GM12874 (cell line): ENCODE results near the gene BLID.

Experiments
- TF ChIP-seq, protein P1 (sequence below): IDR thresholded peaks from 2 replicates; pipeline ENCODE4 v1.5.1; 2011; ENCODE audit warnings: low read depth, mild to moderate bottlenecking, control low read depth, low read length, moderate library complexity; ENCODE audit not compliant: insufficient read depth

BLID gene

DNA sequence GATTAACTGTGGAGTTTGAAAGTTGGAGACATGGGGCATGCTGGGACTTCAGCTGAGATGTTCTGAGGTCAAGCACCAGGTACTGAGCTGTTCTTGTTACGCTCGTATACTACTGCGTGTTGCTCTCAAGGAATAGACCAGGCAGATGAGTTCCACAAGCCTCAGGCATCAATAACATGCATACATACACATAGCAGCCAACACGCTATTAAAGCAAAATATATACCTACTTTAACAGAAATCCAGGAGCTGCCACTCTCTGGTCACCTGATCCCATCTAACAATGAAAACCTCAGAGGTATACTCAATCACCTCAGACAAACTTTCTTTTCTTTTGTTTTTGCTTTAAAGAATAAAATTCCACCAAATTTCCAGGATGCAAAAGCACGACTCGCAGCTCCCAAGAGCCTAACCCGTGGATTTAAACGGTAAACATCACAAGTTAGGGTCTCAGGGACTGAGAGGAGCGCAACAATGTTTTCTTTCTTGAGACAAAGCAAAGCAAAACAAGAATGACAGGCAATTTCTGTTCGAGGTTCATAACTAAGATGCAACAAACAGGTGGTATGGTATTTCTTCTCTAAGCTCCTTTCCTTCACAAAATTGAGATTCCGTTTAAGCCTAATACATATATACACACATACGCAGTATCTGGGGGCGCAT, 16.5 kb downstream of the BLID start:
- TF ChIP-seq, protein P1, sequence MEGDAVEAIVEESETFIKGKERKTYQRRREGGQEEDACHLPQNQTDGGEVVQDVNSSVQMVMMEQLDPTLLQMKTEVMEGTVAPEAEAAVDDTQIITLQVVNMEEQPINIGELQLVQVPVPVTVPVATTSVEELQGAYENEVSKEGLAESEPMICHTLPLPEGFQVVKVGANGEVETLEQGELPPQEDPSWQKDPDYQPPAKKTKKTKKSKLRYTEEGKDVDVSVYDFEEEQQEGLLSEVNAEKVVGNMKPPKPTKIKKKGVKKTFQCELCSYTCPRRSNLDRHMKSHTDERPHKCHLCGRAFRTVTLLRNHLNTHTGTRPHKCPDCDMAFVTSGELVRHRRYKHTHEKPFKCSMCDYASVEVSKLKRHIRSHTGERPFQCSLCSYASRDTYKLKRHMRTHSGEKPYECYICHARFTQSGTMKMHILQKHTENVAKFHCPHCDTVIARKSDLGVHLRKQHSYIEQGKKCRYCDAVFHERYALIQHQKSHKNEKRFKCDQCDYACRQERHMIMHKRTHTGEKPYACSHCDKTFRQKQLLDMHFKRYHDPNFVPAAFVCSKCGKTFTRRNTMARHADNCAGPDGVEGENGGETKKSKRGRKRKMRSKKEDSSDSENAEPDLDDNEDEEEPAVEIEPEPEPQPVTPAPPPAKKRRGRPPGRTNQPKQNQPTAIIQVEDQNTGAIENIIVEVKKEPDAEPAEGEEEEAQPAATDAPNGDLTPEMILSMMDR = no peak

DNA sequence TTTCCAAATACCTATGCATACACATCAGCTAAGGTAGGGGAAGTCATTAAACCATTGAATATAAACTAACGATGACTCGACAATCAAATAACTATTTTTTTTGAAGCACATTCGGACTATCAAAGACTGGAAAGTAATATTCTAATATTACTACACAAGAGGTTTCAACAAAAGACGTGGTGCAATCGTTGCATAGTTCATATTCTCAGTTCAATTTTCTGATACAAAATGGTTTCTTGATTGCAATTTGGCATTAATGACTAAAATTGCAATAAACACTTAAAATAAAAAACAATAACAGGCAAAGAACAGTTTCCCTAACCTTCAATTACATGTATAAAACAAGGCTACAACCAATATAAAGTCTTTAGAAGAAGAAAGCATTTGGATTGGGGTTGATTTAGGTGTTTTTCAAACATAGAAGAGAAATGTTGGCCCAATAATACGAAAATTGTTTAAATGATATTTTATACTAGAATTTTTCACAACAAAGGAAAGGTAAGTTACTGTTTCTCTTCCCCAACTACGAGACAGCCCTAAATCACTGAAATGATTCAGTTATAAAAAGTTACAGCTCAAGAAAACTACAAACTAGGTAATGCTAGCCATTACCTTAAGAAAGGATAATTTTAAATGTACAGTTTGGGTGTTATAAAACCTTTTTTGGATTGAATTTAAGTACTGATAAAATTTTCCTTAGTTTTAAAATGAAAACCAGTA, 17.6 kb downstream of the BLID start:
- TF ChIP-seq, protein P1 = no peak

DNA sequence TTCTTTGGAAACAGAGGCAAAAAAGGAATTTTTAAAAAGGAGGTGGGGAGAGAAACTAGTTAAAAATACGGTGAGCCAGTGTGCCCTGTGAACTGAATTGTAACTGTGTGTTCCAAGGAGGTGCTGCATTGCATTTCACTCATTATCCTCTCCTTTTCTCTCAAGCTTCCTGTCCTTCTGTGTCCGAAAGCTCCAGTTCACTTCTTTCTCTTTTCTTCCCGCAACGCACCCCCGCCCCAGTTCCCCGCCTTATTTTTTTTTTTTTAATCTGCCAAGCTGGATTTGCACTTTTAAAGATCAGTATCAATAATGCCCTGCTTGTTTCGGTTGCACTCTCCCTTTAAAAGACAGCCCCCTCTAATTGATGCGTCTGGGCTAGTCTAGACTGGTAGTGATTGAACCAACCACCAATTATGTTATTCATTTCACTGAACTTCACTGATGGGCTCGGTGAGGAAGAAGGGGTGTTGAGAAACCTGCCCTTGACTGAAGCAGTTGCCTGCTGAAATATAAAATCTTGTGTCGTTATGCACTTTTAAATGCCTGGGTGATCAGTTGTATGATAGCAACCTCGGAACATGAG, 18.5 kb downstream of the BLID start:
- TF ChIP-seq, protein P1 = no peak

DNA sequence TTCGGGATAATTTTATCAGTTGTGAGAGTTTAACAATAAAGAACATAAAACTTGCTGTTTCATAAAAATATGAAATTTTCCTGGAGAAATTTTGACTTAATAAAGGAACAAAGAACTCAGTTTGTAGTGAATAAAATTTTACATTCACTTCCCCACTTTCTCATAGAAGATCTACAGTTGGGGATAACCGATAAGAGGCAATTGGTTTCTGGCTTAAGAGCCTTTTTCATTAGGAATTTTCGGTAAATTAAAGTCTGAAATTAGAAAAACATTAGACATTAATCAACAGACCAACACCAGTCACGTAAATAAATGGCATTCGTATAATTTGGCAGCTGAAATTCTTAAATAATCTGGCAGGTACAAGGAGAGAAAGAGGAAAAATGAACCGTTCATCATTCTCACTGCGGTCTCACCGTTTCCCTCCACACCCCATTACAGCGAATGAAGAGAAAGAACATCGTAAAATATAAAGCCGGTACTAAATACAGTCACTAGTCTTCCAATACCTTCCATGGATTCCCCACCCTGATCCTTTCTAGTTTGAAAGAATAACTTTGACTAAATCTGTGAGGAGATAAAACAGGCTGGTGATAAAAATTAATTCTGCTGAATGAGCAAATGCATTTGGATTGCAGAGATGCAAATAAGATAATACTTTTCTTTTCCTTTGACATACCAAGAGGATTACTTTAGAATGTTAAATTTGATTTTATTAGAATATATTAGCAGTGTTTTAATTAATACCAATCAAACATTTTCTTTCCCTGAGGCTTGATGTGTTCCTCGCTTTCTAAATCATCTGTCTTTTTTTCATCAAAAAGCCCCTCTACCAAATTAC, 19.5 kb downstream of the BLID start:
- TF ChIP-seq, protein P1 = no peak

DNA sequence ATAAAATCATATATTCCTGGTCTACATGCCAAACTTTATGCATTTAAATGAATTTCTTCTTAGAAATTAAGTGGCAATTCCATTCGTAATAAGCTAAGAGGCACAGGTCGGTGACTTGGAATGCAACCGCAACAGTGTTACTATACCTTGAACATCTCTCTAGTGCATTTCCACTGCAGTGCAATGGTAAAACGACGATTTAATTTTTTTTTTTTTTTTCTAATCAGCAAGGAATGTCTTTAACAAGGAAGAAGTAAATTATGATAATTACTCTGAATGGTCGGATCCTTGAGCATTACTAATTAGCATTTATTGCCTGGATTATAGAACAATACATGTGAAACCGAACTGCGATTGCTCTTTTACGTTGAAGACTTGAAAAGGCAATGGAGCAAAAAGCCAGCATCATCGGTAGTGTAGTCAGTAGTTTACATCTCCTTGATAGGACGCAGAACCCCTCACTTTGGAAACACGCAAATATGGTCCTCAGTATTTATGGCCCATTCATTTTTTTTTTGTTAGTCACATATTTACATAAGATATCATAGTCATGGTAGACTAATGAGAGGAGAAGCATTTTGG, 20.2 kb downstream of the BLID start:
- TF ChIP-seq, protein P1 = no peak

DNA sequence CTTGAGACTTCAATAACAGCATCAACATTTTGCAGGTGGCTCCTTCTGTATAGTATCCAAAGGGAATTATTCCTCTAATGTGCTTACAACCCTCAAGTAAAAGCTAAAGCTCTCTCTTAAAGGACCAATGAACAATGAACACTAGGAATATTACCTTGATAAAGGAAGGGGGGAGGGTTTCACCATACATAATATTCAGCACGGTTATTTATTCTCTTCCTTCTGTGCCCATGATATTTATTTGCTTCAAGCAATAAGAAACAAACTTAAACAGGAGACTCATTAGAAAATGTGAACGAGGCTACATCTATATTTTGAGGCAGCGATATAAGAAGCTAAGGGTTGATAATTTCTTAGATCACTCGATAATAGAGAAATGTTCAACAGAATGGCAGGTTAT, 21.2 kb downstream of the BLID start:
- TF ChIP-seq, protein P1 = no peak
